IPS-20b (cell line): ENCODE data around the gene SMTN.
A peak's percentile ranks its signal among the peaks of the same experiment; 100 is the strongest.
"Not testable (repeated sequence)": the region's sequence is repeated elsewhere in the genome, so short reads cannot be mapped to it uniquely, and the experiment has no call there.

Experiments
- H3K27ac ChIP-seq: one replicate; pipeline ENCODE4 v1.5.1; 2013; ENCODE audit warnings: low read length
- H3K27me3 ChIP-seq: 2 replicates; pipeline ENCODE4 v1.6.1; 2013; ENCODE audit warnings: mild to moderate bottlenecking, low read length, inconsistent platforms; ENCODE audit not compliant: insufficient read depth
- H3K36me3 ChIP-seq: 2 replicates; pipeline ENCODE4 v1.6.1; 2013; ENCODE audit warnings: low read depth, mild to moderate bottlenecking, inconsistent platforms, low read length, moderate library complexity; ENCODE audit not compliant: insufficient read depth
- H3K4me1 ChIP-seq: 2 replicates; pipeline ENCODE4 v1.6.1; 2013; ENCODE audit warnings: mild to moderate bottlenecking, control low read depth, inconsistent platforms, low read length, moderate library complexity; ENCODE audit not compliant: insufficient read depth
- H3K4me3 ChIP-seq: 2 replicates; pipeline ENCODE4 v1.5.1; 2013; ENCODE audit warnings: mild to moderate bottlenecking, low read length, inconsistent platforms
- H3K9ac ChIP-seq: 2 replicates; pipeline ENCODE4 v1.6.1; 2013; ENCODE audit warnings: low read depth, mild to moderate bottlenecking, inconsistent platforms, low read length, moderate library complexity
- H3K9me3 ChIP-seq: 2 replicates; pipeline ENCODE4 v1.6.1; 2013; ENCODE audit warnings: mild to moderate bottlenecking, low read depth, low read length, inconsistent platforms; ENCODE audit not compliant: insufficient read depth

SMTN gene

DNA sequence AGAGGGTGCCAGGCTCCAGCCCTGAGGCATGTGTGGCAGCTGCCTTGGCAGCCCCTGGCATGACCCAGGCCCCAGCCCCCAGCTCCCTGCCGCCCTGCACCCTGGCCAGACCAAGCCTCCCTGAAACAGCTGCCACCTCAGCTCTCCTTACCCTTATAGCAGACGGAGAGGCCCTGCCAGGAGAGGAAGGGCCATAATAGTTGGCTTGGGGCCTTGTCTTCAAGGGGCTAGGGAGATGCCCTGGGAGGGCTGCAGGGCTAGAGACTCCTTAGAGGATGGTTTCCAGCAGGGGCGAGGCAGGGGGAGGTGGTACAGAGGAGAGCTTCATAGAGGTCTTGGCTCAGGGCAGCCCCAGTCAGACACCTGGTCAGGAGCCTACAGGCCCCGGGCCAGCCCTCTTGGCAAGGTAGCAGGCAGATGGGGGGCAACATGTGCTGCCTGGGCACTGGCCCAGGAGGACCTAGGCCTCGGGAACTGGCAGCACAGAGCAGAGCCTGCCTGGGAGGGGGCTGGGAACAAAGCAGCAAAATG, 13.0 kb downstream of the SMTN start:
- no peaks in the 10 kb centered on the region for H3K36me3 ChIP-seq

GRCh38 chr22:31094741-31095140, 13.6 kb downstream of the SMTN start:
- no peaks in the 10 kb centered on the region for H3K9me3 ChIP-seq
- no peak overlapping the region for H3K9ac ChIP-seq
- H3K27me3 ChIP-seq = peaks cover 7% of the 10 kb centered on the region; the same call in 1 of the 2 replicates
- H3K4me1 ChIP-seq = peaks cover 8% of the 10 kb centered on the region; the same call in 1 of the 2 replicates
- no peak overlapping the region for H3K4me3 ChIP-seq
- H3K36me3 ChIP-seq = no peaks in the 10 kb centered on the region
- H3K27ac ChIP-seq = no peak overlapping the region

More for the DNA sequence above, 13.0 kb downstream of the SMTN start:
- H3K4me1 ChIP-seq = peaks cover 8% of the 10 kb centered on the region; the same call in 1 of the 2 replicates
- no peak overlapping the region for H3K4me3 ChIP-seq
- H3K27ac ChIP-seq = no peak overlapping the region
- H3K9me3 ChIP-seq = no peaks in the 10 kb centered on the region
- peaks cover 2% of the 10 kb centered on the region; the same call in 1 of the 2 replicates for H3K27me3 ChIP-seq
- H3K9ac ChIP-seq = no peak overlapping the region

DNA sequence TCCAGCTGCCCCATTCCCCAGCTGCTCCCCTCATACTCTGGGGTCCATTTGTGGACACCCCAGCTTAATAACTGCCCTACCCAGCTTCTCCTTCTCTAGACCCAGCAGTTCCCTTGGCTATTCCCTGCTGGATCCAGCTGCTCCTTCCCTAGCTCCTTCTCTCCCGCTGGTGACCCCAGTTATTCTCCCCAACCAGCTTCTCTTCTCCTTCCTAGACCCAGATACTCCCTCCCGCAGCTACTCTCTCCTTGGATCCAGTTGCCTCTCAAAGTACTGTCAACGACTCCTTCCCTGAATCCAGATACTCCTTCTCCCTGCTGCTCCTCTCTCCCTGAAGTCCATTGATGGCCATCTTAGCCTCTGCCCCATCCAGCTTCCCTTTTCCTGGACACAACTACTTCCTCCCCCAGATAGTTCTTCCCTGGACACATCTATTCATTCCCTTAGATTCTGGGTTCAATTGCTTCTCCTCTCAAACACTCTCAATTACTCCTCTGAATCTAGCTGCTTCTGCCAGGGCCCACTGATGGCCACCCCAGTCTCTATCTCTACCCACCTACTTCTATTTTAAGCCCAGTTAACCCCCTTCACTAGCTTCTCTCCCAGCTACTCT, 14.6 kb downstream of the SMTN start:
- no peak overlapping the region for H3K4me3 ChIP-seq
- no peak overlapping the region for H3K27ac ChIP-seq
- H3K36me3 ChIP-seq = no peaks in the 10 kb centered on the region
- no peak overlapping the region for H3K9ac ChIP-seq
- peaks cover 8% of the 10 kb centered on the region; the same call in 1 of the 2 replicates for H3K4me1 ChIP-seq
- H3K27me3 ChIP-seq = peaks cover 7% of the 10 kb centered on the region; the same call in 1 of the 2 replicates
- no peaks in the 10 kb centered on the region for H3K9me3 ChIP-seq

DNA sequence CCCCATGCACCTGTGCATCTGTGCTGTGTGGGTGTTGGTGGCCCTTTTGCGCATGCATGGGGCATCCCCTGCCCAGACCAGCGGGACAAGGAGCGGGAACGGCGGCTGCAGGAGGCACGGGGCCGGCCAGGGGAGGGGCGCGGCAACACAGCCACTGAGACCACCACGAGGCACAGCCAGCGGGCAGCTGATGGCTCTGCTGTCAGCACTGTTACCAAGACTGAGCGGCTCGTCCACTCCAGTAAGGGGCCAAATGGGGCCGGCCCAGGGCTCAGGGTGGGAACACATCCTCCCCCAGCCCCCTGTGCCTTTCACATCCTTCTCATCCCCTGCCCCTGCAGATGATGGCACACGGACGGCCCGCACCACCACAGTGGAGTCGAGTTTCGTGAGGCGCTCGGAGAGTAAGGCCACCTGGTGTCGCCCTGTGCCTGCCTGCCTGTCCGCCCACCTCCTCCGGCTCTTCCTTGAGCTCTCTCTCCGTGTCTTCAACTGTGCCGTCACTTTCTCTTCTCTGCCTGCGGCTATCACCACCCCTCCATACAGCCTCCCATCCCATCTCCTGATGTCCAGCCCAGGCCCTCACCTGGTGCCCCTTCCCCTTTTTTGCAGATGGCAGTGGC, 15.7 kb downstream of the SMTN start:
- H3K4me1 ChIP-seq = peaks cover 8% of the 10 kb centered on the region; the same call in 1 of the 2 replicates
- H3K27me3 ChIP-seq = peaks cover 7% of the 10 kb centered on the region; the same call in 1 of the 2 replicates
- no peak overlapping the region for H3K9ac ChIP-seq
- H3K27ac ChIP-seq = no peak overlapping the region
- H3K36me3 ChIP-seq = no peaks in the 10 kb centered on the region
- no peak overlapping the region for H3K4me3 ChIP-seq
- no peaks in the 10 kb centered on the region for H3K9me3 ChIP-seq

- not testable (repeated sequence) for H3K36me3 ChIP-seq, H3K9me3 ChIP-seq, H3K4me1 ChIP-seq, H3K9ac ChIP-seq, H3K4me3 ChIP-seq, H3K27ac ChIP-seq, H3K27me3 ChIP-seq
Measured at GRCh38 chr22:31097539-31097938, 16.4 kb downstream of the SMTN start.

- Histone ChIP-seq H3K36me3 (no peaks in the 10 kb centered on the region), H3K9ac (no peak overlapping the region), H3K9me3 (no peaks in the 10 kb centered on the region), H3K4me1 (peaks cover 8% of the 10 kb centered on the region; the same call in 1 of the 2 replicates), H3K27me3 (peaks cover 7% of the 10 kb centered on the region; the same call in 1 of the 2 replicates), H3K4me3 (peak overlapping the region; percentile 59), H3K27ac (no peak overlapping the region)
Measured at GRCh38 chr22:31097941-31098631, 17.0 kb downstream of the SMTN start.

DNA sequence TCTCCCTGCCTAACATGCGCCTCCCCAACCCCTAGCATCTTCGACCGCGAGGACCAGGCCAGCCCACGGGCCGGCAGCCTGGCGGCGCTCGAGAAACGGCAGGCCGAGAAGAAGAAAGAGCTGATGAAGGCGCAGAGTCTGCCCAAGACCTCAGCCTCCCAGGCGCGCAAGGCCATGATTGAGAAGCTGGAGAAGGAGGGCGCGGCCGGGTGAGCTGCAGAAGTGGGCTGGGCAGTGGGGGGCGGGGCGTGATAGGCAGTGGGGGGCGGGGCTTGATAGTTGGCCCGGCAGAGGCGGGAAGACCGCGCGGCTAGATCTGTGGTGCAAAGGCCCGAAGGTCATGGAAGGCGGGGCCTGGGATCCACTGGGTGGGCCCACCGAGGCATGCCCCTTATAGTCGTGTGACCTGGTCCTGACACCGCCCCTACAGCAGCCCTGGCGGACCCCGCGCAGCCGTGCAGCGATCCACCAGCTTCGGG, 17.6 kb downstream of the SMTN start:
- no peak overlapping the region for H3K27ac ChIP-seq

GRCh38 chr22:31099386-31099785, 18.3 kb downstream of the SMTN start:
- Histone ChIP-seq H3K36me3 (no peaks in the 10 kb centered on the region), H3K4me3 (peak overlapping the region; percentile 32; the same call in 1 of the 2 replicates), H3K27me3 (peaks cover 12% of the 10 kb centered on the region; the same call in 1 of the 2 replicates), H3K27ac (no peak overlapping the region), H3K9ac (no peak overlapping the region), H3K4me1 (peaks cover 8% of the 10 kb centered on the region; the same call in 1 of the 2 replicates), H3K9me3 (no peaks in the 10 kb centered on the region)

More for the DNA sequence above, 17.6 kb downstream of the SMTN start:
- Histone ChIP-seq H3K36me3 (no peaks in the 10 kb centered on the region), H3K27me3 (peaks cover 7% of the 10 kb centered on the region; the same call in 1 of the 2 replicates), H3K4me3 (peak overlapping the region; percentile 59), H3K9me3 (no peaks in the 10 kb centered on the region), H3K9ac (no peak overlapping the region), H3K4me1 (peaks cover 8% of the 10 kb centered on the region; the same call in 1 of the 2 replicates)

DNA sequence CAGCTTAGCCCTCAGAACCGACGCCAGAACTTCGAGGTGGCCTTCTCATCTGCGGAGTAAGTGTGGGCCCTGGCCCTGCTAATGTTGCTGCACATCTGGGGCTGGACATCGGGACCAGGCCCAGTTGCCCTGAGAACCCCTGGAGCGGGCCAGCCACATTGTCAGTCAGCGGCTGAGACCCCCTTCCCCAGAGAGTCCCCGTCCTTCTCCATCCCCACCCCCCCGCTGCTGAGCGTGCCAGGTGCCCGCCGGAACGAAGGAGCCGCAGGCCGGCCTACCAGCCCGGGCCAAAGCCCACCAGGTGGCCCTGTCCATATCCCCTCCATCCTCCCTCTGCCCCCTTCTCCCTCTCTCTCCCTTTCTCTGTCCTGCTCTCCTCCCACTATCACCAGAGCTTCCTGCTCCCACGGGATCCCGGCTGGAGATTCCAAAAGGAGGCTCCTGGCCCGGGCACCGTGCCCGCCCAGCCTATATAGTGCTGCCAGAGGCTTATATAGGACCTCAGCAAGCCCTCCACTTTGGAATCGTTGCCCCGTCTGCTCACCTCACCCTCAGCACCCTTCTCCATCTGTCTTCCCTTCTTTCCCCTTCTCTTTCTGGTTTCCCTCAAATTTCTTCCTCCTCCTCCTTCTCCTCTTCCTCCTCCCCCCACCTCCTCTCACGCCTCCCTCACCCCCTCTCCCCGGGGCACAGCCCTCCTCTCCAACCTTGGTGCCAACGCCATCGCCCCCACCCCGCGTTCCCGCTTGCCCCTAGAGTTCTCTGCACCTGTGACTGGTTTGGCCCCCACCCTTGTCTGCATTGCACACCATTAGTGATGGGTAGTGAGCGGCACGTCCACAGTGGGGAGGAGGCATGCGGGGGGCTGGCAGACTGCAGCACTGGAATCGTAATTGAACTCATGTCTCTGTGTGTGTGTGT, 19.0 kb downstream of the SMTN start:
- Histone ChIP-seq H3K27me3 (peaks cover 15% of the 10 kb centered on the region), H3K27ac (no peak overlapping the region), H3K4me3 (no peak overlapping the region), H3K9me3 (no peaks in the 10 kb centered on the region), H3K4me1 (peaks cover 8% of the 10 kb centered on the region; the same call in 1 of the 2 replicates), H3K36me3 (no peaks in the 10 kb centered on the region), H3K9ac (no peak overlapping the region)

DNA sequence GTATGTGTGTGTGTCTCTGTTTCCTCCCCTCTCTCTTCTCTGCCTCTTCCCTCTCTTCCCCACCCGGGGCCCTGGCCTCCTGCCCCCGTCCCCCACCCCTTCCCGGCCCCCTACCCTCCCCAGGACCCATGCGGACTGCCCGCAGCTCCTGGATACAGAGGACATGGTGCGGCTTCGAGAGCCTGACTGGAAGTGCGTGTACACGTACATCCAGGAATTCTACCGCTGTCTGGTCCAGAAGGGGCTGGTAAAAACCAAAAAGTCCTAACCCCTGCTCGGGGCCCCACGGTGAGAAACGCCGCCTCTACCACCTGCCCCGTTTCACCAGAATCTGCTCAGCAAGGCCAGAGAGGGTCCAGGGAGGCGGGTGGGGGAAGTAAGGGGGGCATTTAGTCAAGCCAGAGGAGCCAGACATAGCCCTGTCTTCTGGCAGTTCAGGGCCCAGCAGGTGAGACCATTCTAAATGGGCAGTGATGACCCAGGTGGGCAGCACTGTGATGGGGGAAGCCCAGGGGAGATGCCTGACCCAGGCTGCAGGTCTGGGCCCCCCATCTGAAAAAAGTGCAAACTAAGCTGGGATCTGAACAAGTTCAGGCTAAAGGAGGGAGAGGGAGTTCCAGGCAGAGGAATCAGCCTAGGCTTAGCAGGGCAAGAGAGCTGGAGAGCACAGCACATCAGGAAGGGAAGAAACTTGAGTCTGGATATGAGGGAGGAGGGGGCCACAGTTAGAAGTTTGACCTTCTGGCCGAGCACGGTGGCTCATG, 19.8 kb downstream of the SMTN start:
- H3K36me3 ChIP-seq = no peaks in the 10 kb centered on the region
- H3K9ac ChIP-seq = no peak overlapping the region

More for the DNA sequence above, 19.8 kb downstream of the SMTN start:
- no peak overlapping the region for H3K27ac ChIP-seq
- H3K4me3 ChIP-seq = no peak overlapping the region
- H3K4me1 ChIP-seq = peaks cover 8% of the 10 kb centered on the region; the same call in 1 of the 2 replicates
- H3K27me3 ChIP-seq = peaks cover 23% of the 10 kb centered on the region
- no peaks in the 10 kb centered on the region for H3K9me3 ChIP-seq
